Progenitor cell of endocrine pancreas (in vitro differentiated cells): Measurements from ENCODE around the gene ATP8B1. TPM values are rescaled to one million over a fixed set of nuclear protein-coding genes. Genes with fewer than 3 reads are reported as not detected.

Experiments used
- DNase-seq: peaks from one replicate; pipeline ENCODE4 v3.0.0; 2021; ENCODE audit warnings: low spot score; ENCODE audit not compliant: unreplicated experiment
- H3K27ac Mint-ChIP-seq: 2 replicates; pipeline ENCODE4 v1.8.0; 2021; ENCODE audit warnings: mild to moderate bottlenecking, moderate library complexity, mixed read lengths
- H3K27me3 Mint-ChIP-seq: 2 replicates; pipeline ENCODE4 v1.8.0; 2021; ENCODE audit warnings: mixed read lengths
- H3K36me3 Mint-ChIP-seq: 2 replicates; pipeline ENCODE4 v1.8.0; 2022; ENCODE audit warnings: mixed read lengths; ENCODE audit not compliant: insufficient read depth
- H3K4me1 Mint-ChIP-seq: 2 replicates; pipeline ENCODE4 v1.8.0; 2021; ENCODE audit warnings: low read depth, mixed read lengths
- H3K4me3 Mint-ChIP-seq: 2 replicates; pipeline ENCODE4 v1.8.0; 2021; ENCODE audit warnings: low read depth, mild to moderate bottlenecking, moderate library complexity, mixed read lengths
- H3K9me3 Mint-ChIP-seq: 2 replicates; pipeline ENCODE4 v1.8.0; 2021; ENCODE audit warnings: low read depth, mixed read lengths
- total RNA-seq: library from RNA; stranded (reverse); gene quantifications from 2 replicates; pipeline ENCODE4 v1.2.1, GENCODE V29; 2021
- TF ChIP-seq, protein P1 (sequence below): fragments of 200-600 bp; sonication (generic); IDR thresholded peaks from one replicate; pipeline ENCODE4 v1.5.0; 2021; ENCODE audit warnings: antibody characterized with exemption, mild to moderate bottlenecking; ENCODE audit not compliant: unreplicated experiment

ATP8B1 gene
- total RNA-seq, 1 donor from 2014 or later = 21.9 TPM

DNA sequence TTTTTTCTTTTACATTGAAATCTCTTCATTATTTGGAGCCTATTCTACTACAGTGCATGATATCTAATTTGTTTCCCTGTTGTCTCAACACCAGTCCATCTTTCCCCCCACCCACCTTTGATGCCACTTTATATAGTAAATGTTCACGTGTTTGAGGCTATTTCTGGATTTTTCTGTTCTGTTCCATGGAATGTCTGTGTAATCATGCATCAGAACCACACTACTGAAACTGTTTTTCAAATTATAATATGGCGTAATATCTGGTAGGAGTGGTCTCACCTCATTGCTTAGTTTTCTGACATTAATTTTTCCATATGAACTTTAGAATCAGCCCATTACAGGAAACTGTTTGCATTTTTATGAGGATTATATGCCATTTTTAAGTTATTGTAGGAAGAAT is 162.4 kb downstream of the ATP8B1 start:
- Mint-ChIP-seq H3K27ac (no peak overlapping the region), H3K27me3 (no peaks in the 10 kb centered on the region), H3K36me3 (peaks cover 18% of the 10 kb centered on the region), H3K4me3 (no peak overlapping the region), H3K4me1 (no peaks in the 10 kb centered on the region), H3K9me3 (peaks cover 4% of the 10 kb centered on the region)
- no peak for DNase-seq
- TF ChIP-seq, protein P1, sequence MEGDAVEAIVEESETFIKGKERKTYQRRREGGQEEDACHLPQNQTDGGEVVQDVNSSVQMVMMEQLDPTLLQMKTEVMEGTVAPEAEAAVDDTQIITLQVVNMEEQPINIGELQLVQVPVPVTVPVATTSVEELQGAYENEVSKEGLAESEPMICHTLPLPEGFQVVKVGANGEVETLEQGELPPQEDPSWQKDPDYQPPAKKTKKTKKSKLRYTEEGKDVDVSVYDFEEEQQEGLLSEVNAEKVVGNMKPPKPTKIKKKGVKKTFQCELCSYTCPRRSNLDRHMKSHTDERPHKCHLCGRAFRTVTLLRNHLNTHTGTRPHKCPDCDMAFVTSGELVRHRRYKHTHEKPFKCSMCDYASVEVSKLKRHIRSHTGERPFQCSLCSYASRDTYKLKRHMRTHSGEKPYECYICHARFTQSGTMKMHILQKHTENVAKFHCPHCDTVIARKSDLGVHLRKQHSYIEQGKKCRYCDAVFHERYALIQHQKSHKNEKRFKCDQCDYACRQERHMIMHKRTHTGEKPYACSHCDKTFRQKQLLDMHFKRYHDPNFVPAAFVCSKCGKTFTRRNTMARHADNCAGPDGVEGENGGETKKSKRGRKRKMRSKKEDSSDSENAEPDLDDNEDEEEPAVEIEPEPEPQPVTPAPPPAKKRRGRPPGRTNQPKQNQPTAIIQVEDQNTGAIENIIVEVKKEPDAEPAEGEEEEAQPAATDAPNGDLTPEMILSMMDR = no peak

DNA sequence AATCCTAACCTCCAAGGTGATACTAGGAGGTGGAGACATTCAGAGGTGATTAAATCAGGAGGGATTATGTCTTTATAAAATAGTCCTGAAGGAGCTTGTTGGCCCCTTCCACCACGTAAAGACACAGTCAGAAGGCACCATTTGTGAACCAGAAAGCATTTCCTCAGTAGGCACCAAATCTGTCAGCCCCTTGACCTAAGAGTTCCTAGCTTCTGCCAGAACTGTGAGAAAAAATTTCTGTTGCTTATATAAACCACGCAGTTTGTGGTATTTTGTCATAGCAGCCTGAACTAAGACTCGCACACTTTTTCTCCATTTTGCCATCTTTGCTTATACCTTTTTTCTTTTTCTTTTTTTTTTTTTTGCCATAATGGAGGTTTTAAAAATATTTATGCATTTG is 162.9 kb downstream of the ATP8B1 start:
- H3K4me1 Mint-ChIP-seq = peaks cover 2% of the 10 kb centered on the region
- H3K4me3 Mint-ChIP-seq = no peak overlapping the region
- H3K36me3 Mint-ChIP-seq = peaks cover 18% of the 10 kb centered on the region
- no peaks in the 10 kb centered on the region for H3K27me3 Mint-ChIP-seq
- DNase-seq = no peak
- no peak overlapping the region for H3K27ac Mint-ChIP-seq
- TF ChIP-seq, protein P1 = no peak
- peaks cover 4% of the 10 kb centered on the region for H3K9me3 Mint-ChIP-seq

DNA sequence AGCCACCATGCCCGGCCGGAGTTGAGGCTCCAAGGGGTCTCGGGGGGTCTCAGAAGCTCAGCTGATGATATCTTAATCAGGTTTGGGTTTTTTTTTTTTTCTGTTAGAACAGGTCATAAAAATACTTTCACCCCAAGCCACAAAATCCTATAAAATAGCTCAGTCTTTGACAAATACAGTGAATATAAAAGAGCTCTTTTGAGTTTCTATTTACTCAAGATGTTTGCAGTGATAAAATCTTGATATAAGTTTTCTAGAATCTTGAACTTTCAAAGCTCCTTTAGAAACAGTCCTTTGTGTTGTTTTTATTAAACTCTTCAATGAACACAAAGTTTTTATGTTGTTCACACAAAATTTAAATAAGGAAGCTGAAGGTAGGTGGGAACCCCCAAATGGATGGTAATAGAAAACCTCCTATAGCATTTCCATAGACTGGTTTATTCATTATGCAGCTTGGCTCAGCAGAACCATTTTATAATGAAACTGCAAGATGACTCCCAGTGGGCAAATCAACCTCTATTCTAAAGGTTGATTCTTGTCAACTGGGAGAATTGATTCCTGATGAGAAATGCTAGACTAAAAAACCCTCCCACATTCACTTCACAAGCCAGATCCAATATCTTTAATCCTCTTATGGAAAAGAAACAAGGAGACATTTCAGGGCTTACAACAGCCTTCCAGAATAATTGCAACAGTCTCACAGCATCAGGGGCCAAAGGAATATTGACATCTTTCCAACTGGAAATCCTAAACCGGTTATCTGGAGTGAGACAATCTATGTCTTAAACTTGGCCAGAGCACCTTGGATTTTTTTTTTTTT is 167.9 kb downstream of the ATP8B1 start:
- peaks cover 8% of the 10 kb centered on the region for H3K4me1 Mint-ChIP-seq
- H3K9me3 Mint-ChIP-seq = no peaks in the 10 kb centered on the region
- no peaks in the 10 kb centered on the region for H3K27me3 Mint-ChIP-seq
- H3K36me3 Mint-ChIP-seq = peaks cover 4% of the 10 kb centered on the region
- peak overlapping the region; percentile 2 for H3K27ac Mint-ChIP-seq
- no peak for DNase-seq
- no peak overlapping the region for H3K4me3 Mint-ChIP-seq
- TF ChIP-seq, protein P1 = no peak

- Mint-ChIP-seq H3K9me3 (no peaks in the 10 kb centered on the region), H3K36me3 (peaks cover 4% of the 10 kb centered on the region), H3K4me3 (peak overlapping the region; percentile 50), H3K4me1 (peaks cover 8% of the 10 kb centered on the region), H3K27me3 (no peaks in the 10 kb centered on the region), H3K27ac (peak overlapping the region; percentile 22)
- TF ChIP-seq, protein P1 = no peak
- no peak for DNase-seq
These were observed 171.4 kb downstream of the ATP8B1 start for GRCh38 chr18:57631697-57632096.

DNA sequence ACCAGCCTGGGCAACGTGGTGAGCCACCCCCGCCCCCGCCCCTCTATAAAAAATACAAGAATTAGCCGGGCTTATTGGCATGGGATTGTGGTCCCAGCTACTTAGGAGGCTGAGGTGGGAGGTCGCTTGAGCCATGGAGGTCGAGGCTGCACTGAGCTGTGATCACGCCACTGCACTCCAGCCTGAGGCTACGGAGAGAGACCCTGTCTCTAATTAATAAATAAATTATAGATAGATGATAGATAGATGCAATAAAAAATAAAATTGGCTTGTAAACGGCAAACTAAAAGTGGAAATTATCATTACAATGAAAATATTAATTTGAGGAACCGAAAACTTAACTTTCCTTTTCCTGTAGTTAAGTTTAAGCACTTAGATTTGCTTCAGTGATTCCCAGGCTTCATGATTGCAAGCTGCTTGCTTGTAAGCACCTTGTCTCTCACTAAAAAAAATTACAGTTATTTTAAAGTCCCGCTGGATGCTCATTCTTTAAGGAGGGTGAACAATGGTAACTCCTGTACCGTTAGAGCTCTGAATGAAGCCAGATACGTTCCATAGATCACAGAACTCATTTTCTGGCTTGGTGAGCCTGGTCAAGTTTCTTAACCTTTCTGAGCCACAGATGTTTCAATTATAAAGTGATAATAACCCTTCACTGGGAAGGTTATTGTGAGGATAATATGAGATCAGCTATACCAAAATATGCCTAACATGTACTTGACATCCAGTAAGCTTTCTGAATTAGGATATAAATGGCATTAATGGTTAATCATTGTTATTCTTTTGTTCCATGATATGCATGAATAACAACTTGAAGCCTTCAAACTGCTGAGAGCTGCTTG is 172.1 kb downstream of the ATP8B1 start:
- Mint-ChIP-seq H3K9me3 (no peaks in the 10 kb centered on the region), H3K4me3 (peak overlapping the region; percentile 93), H3K27ac (peak overlapping the region; percentile 95), H3K27me3 (no peaks in the 10 kb centered on the region), H3K4me1 (peaks cover 8% of the 10 kb centered on the region), H3K36me3 (peaks cover 4% of the 10 kb centered on the region)
- DNase-seq = no peak
- TF ChIP-seq, protein P1 = no peak
